ENCODE data around the gene XKRX. TPM values are rescaled to one million over a fixed set of nuclear protein-coding genes. Genes with fewer than 3 reads are reported as not detected.

Gene XKRX
- total and polyA plus RNA-seq, 12 donors = 0.16 to 2.6 (median 0.57) TPM

DNA sequence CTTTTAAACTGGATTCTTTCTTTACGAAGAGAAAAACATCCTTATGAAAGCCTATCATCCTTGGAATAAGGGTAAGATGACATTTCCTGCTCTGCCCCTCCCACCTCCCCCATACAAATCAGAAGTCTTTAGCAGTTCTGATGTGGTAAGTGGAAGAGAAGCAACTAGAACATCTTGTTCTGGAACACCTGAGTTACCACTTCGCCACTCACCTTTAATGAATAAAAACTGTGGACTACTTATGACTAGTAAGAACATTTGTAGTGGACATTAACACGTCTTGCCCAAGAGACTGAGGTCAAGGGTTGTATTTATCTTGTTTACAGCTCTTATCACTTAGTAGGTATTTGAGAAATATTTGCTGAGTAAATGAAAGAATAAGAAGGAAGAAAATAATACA lies 4.3 kb downstream of the XKRX start:
- 65 to 83% (median 70%) methylated on average over 3 of the region's 3 CpGs for WGBS, 4 donors
- Histone ChIP-seq H3K36me3 (replicated peaks in 1 of 2) (no peaks in the 10 kb centered on the region), H3K27ac (no peak overlapping the region), H3K4me1 (replicated peaks in 1 of 2) (no peaks in the 10 kb centered on the region), H3K27me3 (peaks cover 12% of the 10 kb centered on the region), H3K4me3 (no peak overlapping the region), H3K9me3 (replicated peaks in 1 of 3) (no peaks in the 10 kb centered on the region)
- no peak for TF ChIP-seq POLR2A (IDR thresholded peaks at IDR 0.05)
- TF ChIP-seq, protein P1, sequence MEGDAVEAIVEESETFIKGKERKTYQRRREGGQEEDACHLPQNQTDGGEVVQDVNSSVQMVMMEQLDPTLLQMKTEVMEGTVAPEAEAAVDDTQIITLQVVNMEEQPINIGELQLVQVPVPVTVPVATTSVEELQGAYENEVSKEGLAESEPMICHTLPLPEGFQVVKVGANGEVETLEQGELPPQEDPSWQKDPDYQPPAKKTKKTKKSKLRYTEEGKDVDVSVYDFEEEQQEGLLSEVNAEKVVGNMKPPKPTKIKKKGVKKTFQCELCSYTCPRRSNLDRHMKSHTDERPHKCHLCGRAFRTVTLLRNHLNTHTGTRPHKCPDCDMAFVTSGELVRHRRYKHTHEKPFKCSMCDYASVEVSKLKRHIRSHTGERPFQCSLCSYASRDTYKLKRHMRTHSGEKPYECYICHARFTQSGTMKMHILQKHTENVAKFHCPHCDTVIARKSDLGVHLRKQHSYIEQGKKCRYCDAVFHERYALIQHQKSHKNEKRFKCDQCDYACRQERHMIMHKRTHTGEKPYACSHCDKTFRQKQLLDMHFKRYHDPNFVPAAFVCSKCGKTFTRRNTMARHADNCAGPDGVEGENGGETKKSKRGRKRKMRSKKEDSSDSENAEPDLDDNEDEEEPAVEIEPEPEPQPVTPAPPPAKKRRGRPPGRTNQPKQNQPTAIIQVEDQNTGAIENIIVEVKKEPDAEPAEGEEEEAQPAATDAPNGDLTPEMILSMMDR (IDR thresholded peaks at IDR 0.05) = no peak
- DNase-seq = no peak
- intact Hi-C loops (cut with DNase I) = no loop called here

DNA sequence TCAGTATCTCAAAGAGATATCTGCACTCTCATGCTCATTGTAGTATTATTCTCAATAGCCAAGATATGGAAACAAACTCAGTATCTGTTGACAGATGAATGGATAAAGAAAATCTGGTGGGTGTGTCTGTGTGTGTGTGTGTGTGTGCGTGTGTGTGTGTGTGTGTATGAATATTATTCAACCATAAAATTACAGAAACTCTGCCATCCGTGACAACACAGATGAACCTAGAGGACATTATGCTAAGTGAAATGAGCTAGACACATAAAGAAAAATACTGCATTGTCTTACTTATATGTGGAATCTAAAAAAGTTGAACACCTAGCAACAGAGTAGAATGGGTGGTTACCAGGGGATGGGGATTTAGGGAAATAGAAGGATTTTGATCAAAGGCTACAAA lies 13.2 kb downstream of the XKRX start:
- Histone ChIP-seq H3K27ac (no peak overlapping the region), H3K4me1 (replicated peaks in 1 of 2) (no peaks in the 10 kb centered on the region), H3K4me3 (no peak overlapping the region), H3K27me3 (peaks cover 1% of the 10 kb centered on the region), H3K36me3 (replicated peaks in 1 of 2) (no peaks in the 10 kb centered on the region), H3K9me3 (replicated peaks in 1 of 3) (no peaks in the 10 kb centered on the region)
- intact Hi-C loops (cut with DNase I) = no loop called here
- TF ChIP-seq, protein P1 (IDR thresholded peaks at IDR 0.05) = no peak
- TF ChIP-seq POLR2A (IDR thresholded peaks at IDR 0.05) = no peak
- no peak for DNase-seq
- WGBS, 4 donors = 41 to 81% (median 64%) methylated on average over 2 of the region's 2 CpGs

DNA sequence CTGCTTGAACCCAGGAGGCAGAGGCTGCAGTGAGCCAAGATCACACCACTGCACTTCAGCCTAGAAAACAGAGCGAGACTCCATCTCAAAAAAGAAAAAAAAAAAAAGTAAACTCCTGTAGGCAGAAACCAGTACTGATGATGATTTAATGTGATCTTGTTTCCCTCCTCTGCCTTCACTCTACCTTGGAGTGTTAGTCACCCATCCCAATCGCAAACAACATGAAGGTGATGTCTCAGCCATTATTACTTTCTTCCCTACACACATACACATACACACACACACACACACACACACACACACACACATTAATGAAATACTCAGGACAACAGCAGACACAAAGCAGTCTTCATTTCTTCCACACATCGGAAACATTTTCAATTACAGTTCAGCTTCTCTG lies 15.6 kb downstream of the XKRX start:
- Histone ChIP-seq H3K4me3 (no peak overlapping the region), H3K4me1 (replicated peaks in 1 of 2) (no peaks in the 10 kb centered on the region), H3K9me3 (replicated peaks in 1 of 3) (no peaks in the 10 kb centered on the region), H3K36me3 (replicated peaks in 1 of 2) (no peaks in the 10 kb centered on the region), H3K27me3 (peaks cover 11% of the 10 kb centered on the region), H3K27ac (no peak overlapping the region)
- 87 to 90% (median 88%) methylated on average over 3 of the region's 3 CpGs for WGBS, 4 donors
- intact Hi-C loops (cut with DNase I) = no loop called here
- TF ChIP-seq, protein P1 (IDR thresholded peaks at IDR 0.05) = no peak
- TF ChIP-seq POLR2A (IDR thresholded peaks at IDR 0.05) = no peak
- no peak for DNase-seq

DNA sequence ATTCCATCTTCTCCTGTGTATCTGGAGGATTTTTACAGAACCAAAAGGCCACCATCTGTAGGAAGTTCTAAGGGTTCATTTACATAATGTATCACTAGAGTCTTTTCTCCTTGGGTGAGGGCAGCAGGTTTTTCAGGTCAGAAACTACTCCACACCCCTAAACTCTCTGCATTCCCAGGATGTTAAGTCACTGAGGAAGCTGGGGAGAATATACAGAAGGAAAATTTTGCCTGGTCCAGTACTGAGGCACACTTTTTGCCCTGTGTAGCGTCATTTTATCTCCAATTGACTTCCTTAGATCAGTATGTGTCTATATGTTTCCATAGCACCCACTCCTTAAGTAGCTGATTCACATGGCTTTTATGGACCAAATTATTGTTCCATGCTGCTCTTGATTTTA lies 17.0 kb downstream of the XKRX start:
- intact Hi-C loops (cut with DNase I) = no loop called here
- Histone ChIP-seq H3K9me3 (replicated peaks in 1 of 3) (no peaks in the 10 kb centered on the region), H3K36me3 (replicated peaks in 1 of 2) (no peaks in the 10 kb centered on the region), H3K4me1 (replicated peaks in 1 of 2) (no peaks in the 10 kb centered on the region), H3K27ac (no peak overlapping the region), H3K27me3 (peaks cover 11% of the 10 kb centered on the region), H3K4me3 (no peak overlapping the region)
- DNase-seq = no peak
- 30 to 80% (median 64%) methylated on average over 1 of the region's 1 CpG for WGBS, 4 donors
- TF ChIP-seq POLR2A (IDR thresholded peaks at IDR 0.05) = no peak
- TF ChIP-seq, protein P1 (IDR thresholded peaks at IDR 0.05) = no peak

Data from adrenal gland (tissue), 12 donors.